ENCODE data around the gene ASB4.

Gene ASB4

GRCh38 chr7:95589031-95589430 lies 103.3 kb downstream of the ASB4 start:
- intact Hi-C loops (cut with DNase I), result no loop called here
- DNase-seq, result no peak

DNA sequence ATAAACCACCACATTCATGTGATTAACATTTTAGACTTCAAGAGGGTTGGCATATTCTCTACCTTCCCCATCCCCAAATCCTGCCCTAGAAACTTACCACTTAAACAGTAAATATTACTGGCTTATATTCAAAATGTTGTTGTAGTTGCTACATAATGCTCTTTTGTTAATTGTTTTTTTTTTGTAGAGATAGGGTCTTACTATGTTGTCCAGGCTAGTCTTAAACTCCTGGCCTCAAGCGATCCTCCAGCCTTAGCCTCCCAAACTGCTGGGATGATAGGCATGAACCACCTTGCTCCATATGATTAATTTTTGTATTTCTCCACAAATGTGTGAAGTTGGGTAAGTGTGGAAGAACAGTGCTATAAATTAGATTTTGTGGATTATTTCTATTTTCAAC lies 104.0 kb downstream of the ASB4 start:
- intact Hi-C loops (cut with DNase I), result no loop called here
- DNase-seq, result no peak

Measured in posterior cingulate gyrus (tissue), 11 donors.